BJ (cell line): ENCODE data around the gene CDC23. TPM values are rescaled to one million over a fixed set of nuclear protein-coding genes. Genes with fewer than 3 reads are reported as not detected.
"Not testable (repeated sequence)": the region's sequence is repeated elsewhere in the genome, so short reads cannot be mapped to it uniquely, and the experiment has no call there.

Experiments used
- CTCF ChIA-PET: fragments of 350-600 bp; formaldehyde crosslinking; extraction: SDS; loops from one replicate; lab custom pipeline; 2021; ENCODE audit warnings: antibody characterized with exemption, inconsistent platforms; lab: Yijun Ruan, JAX
- POLR2A ChIA-PET: fragments of 300-600 bp; sonication (Branson Sonifier 250); formaldehyde crosslinking; extraction: SDS; loops from one replicate; lab custom pipeline; 2021; ENCODE audit warnings: antibody characterized with exemption; lab: Charles Lee
- DNase-seq: peaks from one replicate; pipeline ENCODE4 v3.0.0-alpha.2; 2011; ENCODE audit warnings: low read depth
- H3K27me3 ChIP-seq: 2 replicates; pipeline ENCODE4 v1.6.0; 2011; ENCODE audit warnings: low read length; ENCODE audit not compliant: control insufficient read depth, insufficient read depth
- H3K36me3 ChIP-seq: 2 replicates; pipeline ENCODE4 v1.5.1; 2011; ENCODE audit warnings: low read length; ENCODE audit not compliant: control insufficient read depth, insufficient read depth
- H3K4me3 ChIP-seq: 2 replicates; pipeline ENCODE4 v1.5.1; 2011; ENCODE audit warnings: low read depth, mild to moderate bottlenecking, control low read depth, low read length
- polyA plus RNA-seq: library from polyadenylated mRNA; depleted of rRNA; stranded (reverse); fragments of >200 nt; gene quantifications from 2 replicates; pipeline ENCODE4 v1.2.3, GENCODE V29; 2011
- TF ChIP-seq, protein P1 (sequence below): IDR thresholded peaks from 2 replicates; pipeline ENCODE4 v1.5.1; 2011; ENCODE audit warnings: low read depth, mild to moderate bottlenecking, control low read depth, inconsistent platforms, low read length, moderate library complexity; ENCODE audit not compliant: insufficient read depth

The CDC23 gene
- polyA plus RNA-seq, 1 experiment, result 20.9 TPM

- no peak for DNase-seq
- TF ChIP-seq, protein P1, sequence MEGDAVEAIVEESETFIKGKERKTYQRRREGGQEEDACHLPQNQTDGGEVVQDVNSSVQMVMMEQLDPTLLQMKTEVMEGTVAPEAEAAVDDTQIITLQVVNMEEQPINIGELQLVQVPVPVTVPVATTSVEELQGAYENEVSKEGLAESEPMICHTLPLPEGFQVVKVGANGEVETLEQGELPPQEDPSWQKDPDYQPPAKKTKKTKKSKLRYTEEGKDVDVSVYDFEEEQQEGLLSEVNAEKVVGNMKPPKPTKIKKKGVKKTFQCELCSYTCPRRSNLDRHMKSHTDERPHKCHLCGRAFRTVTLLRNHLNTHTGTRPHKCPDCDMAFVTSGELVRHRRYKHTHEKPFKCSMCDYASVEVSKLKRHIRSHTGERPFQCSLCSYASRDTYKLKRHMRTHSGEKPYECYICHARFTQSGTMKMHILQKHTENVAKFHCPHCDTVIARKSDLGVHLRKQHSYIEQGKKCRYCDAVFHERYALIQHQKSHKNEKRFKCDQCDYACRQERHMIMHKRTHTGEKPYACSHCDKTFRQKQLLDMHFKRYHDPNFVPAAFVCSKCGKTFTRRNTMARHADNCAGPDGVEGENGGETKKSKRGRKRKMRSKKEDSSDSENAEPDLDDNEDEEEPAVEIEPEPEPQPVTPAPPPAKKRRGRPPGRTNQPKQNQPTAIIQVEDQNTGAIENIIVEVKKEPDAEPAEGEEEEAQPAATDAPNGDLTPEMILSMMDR, result no peak
- POLR2A ChIA-PET, result no interaction called here
- Histone ChIP-seq H3K27me3 (no peaks in the 10 kb centered on the region), H3K4me3 (no peak overlapping the region), H3K36me3 (peaks cover 40% of the 10 kb centered on the region)
- CTCF ChIA-PET, result no interaction called here
Observed at GRCh38 chr5:138160706-138161105, 52.4 kb downstream of the CDC23 start.

DNA sequence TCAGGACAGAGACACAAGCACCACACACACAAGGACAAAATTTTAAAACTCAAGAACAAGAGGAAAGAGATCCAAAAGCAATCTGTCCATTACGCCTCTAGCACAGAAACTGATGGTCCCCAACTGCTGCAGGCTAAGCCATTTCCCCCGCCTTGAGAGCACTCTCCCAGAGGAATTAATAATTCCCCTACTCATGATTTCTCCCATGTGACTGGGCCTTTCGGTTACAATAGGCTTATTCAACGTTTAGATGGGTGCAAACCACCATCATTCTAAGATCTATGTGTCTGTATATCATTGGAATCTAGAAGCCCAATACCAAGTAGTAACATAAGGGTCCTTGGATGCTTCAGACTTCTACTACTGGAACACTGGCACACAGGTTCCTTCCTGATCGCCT is 53.5 kb downstream of the CDC23 start:
- no peak overlapping the region for H3K4me3 ChIP-seq
- no peak for DNase-seq
- CTCF ChIA-PET, result no interaction called here
- H3K27me3 ChIP-seq, result no peaks in the 10 kb centered on the region
- H3K36me3 ChIP-seq, result peaks cover 33% of the 10 kb centered on the region
- POLR2A ChIA-PET, result no interaction called here
- TF ChIP-seq, protein P1, result no peak

DNA sequence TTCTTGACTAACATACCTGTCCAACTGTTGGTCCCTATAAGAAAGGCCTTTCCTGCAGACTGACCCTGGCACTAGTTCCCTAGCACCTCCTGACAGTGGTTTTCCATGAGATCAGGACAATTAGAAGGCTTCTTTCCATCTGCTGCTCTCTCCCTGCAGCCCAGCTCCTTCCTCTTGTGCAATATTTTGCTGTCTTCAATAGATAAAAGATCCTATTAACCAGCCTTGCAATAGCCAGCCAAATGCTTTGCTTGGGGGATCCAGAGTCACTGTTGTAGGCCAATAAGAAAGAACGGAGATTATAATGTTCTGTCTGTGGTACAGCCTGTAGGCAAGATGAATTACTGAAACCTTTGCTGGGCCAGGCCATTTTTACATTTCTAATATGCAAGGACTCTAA is 55.5 kb downstream of the CDC23 start:
- Histone ChIP-seq H3K27me3 (no peaks in the 10 kb centered on the region), H3K36me3 (peaks cover 26% of the 10 kb centered on the region), H3K4me3 (no peak overlapping the region)
- ChIA-PET CTCF (no interaction called here), POLR2A (no interaction called here)
- TF ChIP-seq, protein P1, result no peak
- DNase-seq, result no peak

DNA sequence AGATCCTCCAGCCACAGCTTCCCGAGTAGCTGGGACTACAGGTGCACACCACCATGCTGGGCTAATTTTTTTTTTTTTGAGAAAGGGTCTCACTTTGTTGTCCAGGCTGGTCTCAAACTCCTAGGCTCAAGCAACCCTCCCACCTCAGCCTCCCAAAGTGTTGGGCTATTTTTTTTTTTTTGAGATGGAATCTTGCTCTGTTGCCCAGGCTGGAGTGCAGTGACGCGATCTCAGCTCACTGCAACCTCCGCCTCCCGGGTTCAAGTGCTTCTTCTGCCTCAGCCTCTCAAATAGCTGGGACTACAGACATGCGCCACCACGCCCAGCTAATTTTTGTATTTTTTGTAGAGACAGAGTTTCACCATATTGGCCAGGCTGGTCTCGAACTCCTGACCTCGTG is 57.1 kb downstream of the CDC23 start:
- POLR2A ChIA-PET, DNase-seq, CTCF ChIA-PET, H3K4me3 ChIP-seq, H3K27me3 ChIP-seq: not testable (repeated sequence)
- peaks cover 15% of the 10 kb centered on the region for H3K36me3 ChIP-seq

DNA sequence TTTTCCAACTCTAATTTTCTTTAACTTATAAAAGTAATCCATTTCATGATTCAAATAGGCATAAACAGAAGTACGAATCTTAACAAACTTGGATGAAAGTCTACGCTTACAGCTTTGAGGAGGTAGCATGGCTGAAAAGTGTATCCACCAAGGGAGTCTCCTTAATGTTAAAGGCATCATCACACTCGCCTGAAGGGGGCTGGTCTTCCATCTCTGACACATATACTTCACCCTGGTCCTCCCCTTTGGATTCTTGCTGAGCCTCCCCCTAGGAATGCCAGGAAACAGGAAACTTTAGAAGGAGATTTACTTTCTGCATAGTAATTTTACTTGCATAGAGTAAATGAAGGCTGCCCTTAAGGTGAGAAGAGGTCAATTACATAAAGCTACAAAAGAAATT is 63.6 kb downstream of the CDC23 start:
- DNase-seq, result no peak

More for the DNA sequence above, 63.6 kb downstream of the CDC23 start:
- TF ChIP-seq, protein P1, result no peak
- no peaks in the 10 kb centered on the region for H3K27me3 ChIP-seq
- ChIA-PET CTCF (interaction anchor here (0.6 to 2.5 kb wide), 3 partner anchors 16 to 72 kb away, joined by 3 to 11 read pairs (median 8); no protein-coding TSS in a partner anchor), POLR2A (no interaction called here)
- no peaks in the 10 kb centered on the region for H3K36me3 ChIP-seq
- H3K4me3 ChIP-seq, result no peak overlapping the region
